Fibroblast of villous mesenchyme (primary cell): ENCODE data around the gene PNPLA7. TPM values are rescaled to one million over a fixed set of nuclear protein-coding genes. Genes with fewer than 3 reads are reported as not detected.

Experiments
- DNase-seq: peaks from one replicate; pipeline ENCODE4 v3.0.0-alpha.2; 2010; ENCODE audit warnings: low read depth
- H3K4me3 ChIP-seq: 2 replicates; pipeline ENCODE4 v1.5.1; 2011; ENCODE audit warnings: low read depth, mild to moderate bottlenecking, low read length
- total RNA-seq: library from RNA; depleted of rRNA; stranded (reverse); fragments of >200 nt; gene quantifications from 2 replicates; pipeline ENCODE4 v1.2.3, GENCODE V29; 2012
- TF ChIP-seq, protein P1 (sequence below): IDR thresholded peaks from 2 replicates; pipeline ENCODE4 v1.5.1; 2012; ENCODE audit warnings: low read depth, mild to moderate bottlenecking, low read length; ENCODE audit not compliant: insufficient read depth

The PNPLA7 gene
- total RNA-seq, 1 donor, result 1.3 TPM

DNA sequence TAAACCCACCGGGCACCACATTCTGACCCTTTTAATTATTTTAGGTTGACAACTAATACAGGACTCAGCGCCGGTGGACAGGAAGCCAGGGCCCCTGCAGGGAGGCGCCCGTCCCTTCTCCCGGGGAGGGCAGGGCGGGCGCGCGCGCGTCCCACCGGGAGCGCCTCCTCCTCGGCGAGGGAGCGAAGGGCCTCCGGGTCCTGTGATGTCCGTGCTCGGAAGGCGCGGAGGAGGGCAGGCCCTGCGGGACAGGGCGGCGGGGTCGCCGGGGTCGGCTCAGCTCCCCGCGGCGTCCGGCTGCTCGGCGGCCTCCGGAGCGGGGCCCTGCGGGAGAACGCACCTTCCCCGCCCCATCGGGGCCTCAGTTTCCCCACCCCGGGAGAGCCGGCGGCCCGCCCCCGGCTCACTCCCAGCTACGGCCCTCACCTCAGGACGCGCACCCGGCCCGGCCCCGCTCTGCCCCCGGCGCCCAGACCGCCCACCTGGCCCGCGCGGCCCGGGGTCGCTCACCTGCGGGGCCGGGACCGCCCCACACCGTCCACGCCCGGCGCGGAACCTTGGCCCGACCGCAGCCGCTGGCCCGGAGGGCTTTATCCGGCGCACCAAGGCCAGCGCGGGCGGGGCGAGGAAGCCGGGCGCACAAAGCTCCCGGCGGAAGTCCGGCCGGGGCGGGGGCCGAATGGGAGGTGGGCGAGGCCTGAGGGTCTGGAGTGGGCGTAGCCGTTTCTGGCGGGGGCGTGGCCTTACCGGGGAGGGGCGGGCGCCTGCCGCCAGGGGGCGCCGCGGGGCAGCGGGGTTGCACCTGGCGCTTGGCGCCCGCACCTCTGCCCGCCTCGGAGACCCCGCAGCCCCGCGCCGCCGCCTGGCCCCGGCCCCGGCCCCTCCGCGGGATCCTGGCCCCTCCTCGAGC is 127.3 kb downstream of the PNPLA7 start, which contains the start of the genes EXD3 and NOXA1:
EXD3 (minus strand) TSS at position 559 of the 910 bp plus-strand sequence. CDS start 27,805 bp downstream, outside the sequence.
NOXA1 (plus strand) TSS at position 790 of the 910 bp plus-strand sequence. CDS start 137 bp downstream, outside the sequence.
- DNase-seq, result peak; percentile 93
- H3K4me3 ChIP-seq, result peak within 1 kb of the TSS; percentile 80
- TF ChIP-seq, protein P1, sequence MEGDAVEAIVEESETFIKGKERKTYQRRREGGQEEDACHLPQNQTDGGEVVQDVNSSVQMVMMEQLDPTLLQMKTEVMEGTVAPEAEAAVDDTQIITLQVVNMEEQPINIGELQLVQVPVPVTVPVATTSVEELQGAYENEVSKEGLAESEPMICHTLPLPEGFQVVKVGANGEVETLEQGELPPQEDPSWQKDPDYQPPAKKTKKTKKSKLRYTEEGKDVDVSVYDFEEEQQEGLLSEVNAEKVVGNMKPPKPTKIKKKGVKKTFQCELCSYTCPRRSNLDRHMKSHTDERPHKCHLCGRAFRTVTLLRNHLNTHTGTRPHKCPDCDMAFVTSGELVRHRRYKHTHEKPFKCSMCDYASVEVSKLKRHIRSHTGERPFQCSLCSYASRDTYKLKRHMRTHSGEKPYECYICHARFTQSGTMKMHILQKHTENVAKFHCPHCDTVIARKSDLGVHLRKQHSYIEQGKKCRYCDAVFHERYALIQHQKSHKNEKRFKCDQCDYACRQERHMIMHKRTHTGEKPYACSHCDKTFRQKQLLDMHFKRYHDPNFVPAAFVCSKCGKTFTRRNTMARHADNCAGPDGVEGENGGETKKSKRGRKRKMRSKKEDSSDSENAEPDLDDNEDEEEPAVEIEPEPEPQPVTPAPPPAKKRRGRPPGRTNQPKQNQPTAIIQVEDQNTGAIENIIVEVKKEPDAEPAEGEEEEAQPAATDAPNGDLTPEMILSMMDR, result peak; percentile 54

DNA sequence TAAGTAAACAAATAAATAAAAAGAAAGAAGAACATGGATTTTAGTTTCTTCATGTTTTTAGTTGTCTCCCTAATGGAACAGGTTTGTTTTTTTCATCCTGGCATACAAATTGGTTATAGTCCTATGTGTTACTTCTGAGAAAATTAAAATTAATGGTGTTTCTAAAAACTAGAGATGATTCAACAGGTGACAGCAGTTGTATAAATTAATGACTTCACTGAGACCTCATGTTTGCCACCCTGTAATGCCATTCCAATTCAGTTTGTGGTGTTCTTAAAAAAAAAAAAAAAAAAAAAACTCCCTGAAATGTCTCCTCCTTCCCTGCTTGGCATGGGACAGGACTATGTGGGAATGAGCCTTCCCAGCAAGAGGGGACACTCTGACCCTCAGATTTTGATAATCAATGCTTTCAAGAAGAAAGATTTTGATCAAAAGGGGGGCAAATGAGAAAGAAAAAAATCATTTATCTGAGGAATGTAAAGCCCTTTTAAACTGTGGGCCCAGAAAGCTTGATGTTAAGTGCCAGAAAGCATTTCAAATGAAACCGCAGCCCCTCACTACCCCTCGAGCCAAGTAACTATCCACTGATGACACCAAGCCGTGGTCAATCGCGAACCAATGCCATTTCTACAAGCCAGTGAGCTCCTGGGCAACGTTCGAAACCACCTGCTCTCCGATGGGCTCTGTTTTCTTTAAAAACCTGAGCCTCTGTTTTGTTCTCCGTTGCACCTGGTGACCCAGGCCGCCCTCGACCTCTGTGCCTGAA is 128.2 kb downstream of the PNPLA7 start:
- TF ChIP-seq, protein P1, result no peak
- no peak for DNase-seq
- peak overlapping the region; percentile 80 for H3K4me3 ChIP-seq

- no peak for DNase-seq
- peak overlapping the region; percentile 31 for H3K4me3 ChIP-seq
- TF ChIP-seq, protein P1, result no peak
These were observed 132.8 kb downstream of the PNPLA7 start for GRCh38 chr9:137417161-137418021.

GRCh38 chr9:137416563-137417151 is 133.5 kb downstream of the PNPLA7 start:
- TF ChIP-seq, protein P1, result no peak

DNA sequence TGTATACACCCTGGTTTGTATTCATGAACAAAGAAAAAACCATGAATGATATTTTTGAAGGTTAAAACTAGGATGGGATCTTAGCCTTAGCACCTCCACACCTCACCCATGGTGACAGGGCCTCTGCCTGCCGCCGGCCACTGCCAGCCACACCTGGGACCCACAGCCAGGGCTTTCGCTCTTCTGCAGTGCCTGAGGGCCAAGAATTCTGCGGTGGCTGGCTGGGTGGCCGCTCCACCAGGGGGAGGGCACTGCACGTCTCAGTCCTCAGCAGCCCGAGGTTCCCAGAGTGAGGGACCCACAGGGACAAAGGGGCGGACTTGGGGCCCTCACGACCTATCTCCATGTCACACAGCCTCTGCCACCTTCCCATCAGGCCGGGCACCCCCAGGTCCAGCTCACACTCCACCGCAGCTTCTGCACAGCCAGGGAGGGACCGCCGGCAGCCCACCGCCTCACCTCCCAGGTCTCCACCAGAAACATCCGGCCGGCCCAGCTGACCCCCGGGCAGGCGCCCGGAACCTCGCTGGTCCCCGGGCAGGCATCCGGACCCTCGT is 134.1 kb downstream of the PNPLA7 start:
- H3K4me3 ChIP-seq, result no peak overlapping the region
- TF ChIP-seq, protein P1, result no peak
- DNase-seq, result no peak

More at GRCh38 chr9:137416563-137417151, 133.5 kb downstream of the PNPLA7 start:
- no peak overlapping the region for H3K4me3 ChIP-seq
- DNase-seq, result no peak
